Adipocyte (in vitro differentiated cells): Measurements from ENCODE around the gene SAAL1.

Experiments used
- DNase-seq: peaks from one replicate; pipeline ENCODE4 v3.0.0-alpha.2; 2015; ENCODE audit warnings: low read depth
- H3K27me3 ChIP-seq: replicated peaks from 2 replicates; pipeline ENCODE4 v1.7.0; 2013; ENCODE audit warnings: mild to moderate bottlenecking, low read length, moderate library complexity; ENCODE audit not compliant: control insufficient read depth, insufficient read depth
- H3K36me3 ChIP-seq: 2 replicates; pipeline ENCODE4 v1.7.0; 2013; ENCODE audit warnings: low read length, mild to moderate bottlenecking, moderate library complexity; ENCODE audit not compliant: control insufficient read depth, insufficient read depth, severe bottlenecking
- H3K4me1 ChIP-seq: 2 replicates; pipeline ENCODE4 v1.7.0; 2013; ENCODE audit warnings: mild to moderate bottlenecking, low read length, moderate library complexity; ENCODE audit not compliant: control insufficient read depth, insufficient read depth
- H3K4me3 ChIP-seq: 2 replicates; pipeline ENCODE4 v1.7.0; 2013; ENCODE audit warnings: mild to moderate bottlenecking, low read length, moderate library complexity
- H3K9ac ChIP-seq: 2 replicates; pipeline ENCODE4 v1.7.0; 2013; ENCODE audit warnings: mild to moderate bottlenecking, low read length, moderate library complexity
- H3K9me3 ChIP-seq: 2 replicates; pipeline ENCODE4 v1.7.0; 2013; ENCODE audit warnings: mild to moderate bottlenecking, low read length, moderate library complexity; ENCODE audit not compliant: control insufficient read depth

SAAL1 gene

DNA sequence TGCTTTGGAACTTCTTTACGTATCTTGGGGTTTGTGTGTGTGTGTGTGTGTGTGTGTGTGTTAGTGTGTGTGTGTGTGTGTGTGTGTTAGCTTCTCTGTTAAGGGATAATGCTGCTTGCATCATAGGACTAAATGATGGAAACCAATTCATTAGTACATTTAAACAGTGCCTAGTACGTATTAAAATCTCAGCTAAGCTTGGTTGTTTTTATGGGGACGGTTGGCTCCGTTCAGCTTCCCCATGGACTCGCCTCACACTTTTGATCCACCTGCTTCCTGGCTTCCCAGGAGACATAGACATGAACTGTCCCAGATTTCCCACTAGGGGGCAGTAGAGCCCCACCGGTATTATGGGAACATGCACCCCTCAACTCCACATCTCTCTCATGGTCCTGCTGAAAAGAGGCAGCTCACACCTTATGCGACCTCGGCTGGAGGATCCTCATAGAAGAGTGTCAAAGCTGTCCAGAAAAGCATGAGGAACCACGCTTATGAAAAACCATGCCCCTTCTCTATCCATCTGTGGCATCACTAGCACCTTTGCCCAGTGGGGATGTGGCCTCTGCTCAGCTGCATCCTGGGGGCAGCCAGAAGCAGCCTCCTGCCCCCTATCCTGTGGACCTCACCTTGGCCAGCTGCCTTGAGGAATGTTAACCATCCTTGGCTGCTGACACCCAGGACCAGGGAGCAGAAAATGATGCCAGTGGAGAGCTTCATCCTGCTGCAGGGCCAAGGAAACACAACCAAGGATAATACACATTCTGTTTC is 9.7 kb upstream of the SAAL1 start:
- peak; percentile 84 for DNase-seq
- peaks cover 58% of the 10 kb centered on the region for H3K27me3 ChIP-seq

DNA sequence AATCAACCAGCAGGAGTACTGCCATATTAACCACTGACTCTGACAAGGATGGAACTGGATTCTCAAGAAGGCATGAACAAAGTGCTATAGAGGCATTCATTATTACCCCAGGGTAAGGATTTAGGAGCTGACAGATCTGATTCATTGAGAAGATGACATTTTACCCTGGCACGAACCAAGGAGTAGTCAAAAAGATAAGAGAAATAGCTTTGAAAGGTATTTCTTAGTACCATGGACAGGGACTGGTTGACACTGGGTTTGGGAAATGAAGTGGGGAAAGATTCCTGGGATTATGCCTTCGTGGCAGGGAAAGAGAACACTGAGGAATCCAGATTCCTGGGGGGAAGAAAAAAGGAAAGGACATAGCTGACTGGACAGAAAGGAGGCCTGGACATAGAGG is 5.1 kb upstream of the SAAL1 start:
- H3K27me3 ChIP-seq, result peaks cover 51% of the 10 kb centered on the region
- H3K36me3 ChIP-seq, result no peaks in the 10 kb centered on the region
- no peak for DNase-seq
- no peak overlapping the region for H3K4me3 ChIP-seq
- H3K9me3 ChIP-seq, result no peaks in the 10 kb centered on the region
- no peak overlapping the region for H3K9ac ChIP-seq
- no peaks in the 10 kb centered on the region for H3K4me1 ChIP-seq

More for the DNA sequence above, 9.7 kb upstream of the SAAL1 start:
- Histone ChIP-seq H3K36me3 (no peaks in the 10 kb centered on the region), H3K4me1 (no peaks in the 10 kb centered on the region), H3K4me3 (no peak overlapping the region), H3K9ac (no peak overlapping the region), H3K9me3 (no peaks in the 10 kb centered on the region)

DNA sequence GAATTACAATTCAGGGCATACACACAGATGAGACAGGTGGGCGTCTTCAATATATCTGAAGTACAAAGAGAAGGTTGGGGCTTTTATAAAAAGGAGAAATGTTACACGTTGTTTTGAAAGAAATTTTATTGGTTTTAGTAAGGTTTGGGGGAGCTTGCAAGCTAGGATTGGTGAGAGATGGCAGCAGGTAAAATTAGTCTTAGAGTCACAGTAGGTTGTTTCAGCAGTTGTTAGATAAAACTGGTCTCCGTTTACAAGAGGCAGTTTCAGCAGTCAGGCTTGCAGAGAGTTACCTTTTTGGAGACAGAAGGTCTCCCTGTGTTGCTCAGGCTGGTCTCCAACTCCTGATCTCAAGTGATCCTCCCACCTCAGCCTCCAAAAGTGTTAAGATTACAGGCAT is 2.4 kb upstream of the SAAL1 start:
- no peaks in the 10 kb centered on the region for H3K36me3 ChIP-seq
- H3K4me1 ChIP-seq, result no peaks in the 10 kb centered on the region
- no peaks in the 10 kb centered on the region for H3K9me3 ChIP-seq
- H3K9ac ChIP-seq, result no peak overlapping the region
- H3K4me3 ChIP-seq, result no peak overlapping the region
- H3K27me3 ChIP-seq, result peaks cover 28% of the 10 kb centered on the region
- DNase-seq, result no peak

DNA sequence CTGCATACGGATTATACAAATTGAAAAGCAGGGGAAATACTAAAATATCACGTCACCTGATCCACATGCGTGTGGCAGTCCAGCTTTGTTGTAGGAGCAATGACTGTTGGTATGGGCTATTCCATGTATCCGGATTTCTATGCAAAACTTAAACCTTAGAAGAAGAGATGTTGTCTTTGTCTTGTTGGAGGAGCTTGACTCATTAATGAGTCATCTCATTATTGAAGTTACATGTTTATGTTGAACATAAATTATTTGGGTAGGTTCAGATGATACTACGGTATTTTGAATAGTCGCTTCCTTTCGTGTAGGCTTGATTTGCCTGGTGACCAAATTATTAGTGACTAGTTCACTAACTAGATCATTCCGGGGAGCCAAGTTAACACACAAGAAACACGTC is 806 bp upstream of the SAAL1 start:
- H3K4me1 ChIP-seq, result no peaks in the 10 kb centered on the region

DNA sequence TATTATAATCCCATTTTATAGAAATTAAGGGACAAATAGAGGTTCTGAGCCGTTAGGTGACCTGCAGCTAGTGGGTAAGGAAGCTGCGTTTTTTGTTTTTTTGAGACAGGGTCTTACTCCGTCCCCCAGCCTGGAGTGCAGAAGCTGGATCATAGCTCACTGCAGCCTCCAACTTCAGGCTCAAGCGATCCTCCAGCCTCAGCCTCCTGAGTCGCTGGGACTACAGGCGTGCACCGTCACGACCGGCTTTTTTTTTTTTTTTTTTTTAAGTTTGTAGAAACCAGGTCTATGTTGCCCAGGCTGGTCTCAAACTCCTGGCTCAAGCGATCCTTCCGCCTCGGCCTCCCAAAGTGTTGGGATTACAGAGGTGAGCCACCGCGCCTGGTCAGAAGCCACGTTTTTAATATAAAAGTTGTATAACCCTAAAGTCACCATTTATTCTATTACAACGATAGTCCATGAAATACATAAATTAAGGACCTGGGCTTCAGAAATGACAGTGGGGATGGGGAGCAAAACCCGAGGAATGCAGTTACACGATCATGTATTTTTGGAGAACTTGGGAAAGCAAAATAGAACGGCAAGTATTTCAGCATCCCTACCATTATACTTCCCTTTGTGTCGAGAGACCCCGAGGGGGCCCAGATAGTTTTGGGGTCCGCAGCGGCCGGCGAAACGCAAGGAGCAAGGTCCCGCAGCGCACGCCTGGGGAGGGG is 638 bp downstream of the SAAL1 start:
- peak; percentile 6 for DNase-seq
- H3K4me3 ChIP-seq, result peak overlapping the region; percentile 98
- H3K27me3 ChIP-seq, result peaks cover 5% of the 10 kb centered on the region
- no peaks in the 10 kb centered on the region for H3K9me3 ChIP-seq
- H3K9ac ChIP-seq, result peak overlapping the region; percentile 93
- no peaks in the 10 kb centered on the region for H3K4me1 ChIP-seq
- peaks cover 21% of the 10 kb centered on the region for H3K36me3 ChIP-seq

More for the DNA sequence above, 806 bp upstream of the SAAL1 start:
- no peak for DNase-seq
- no peak overlapping the region for H3K4me3 ChIP-seq
- H3K27me3 ChIP-seq, result peaks cover 17% of the 10 kb centered on the region
- peaks cover 12% of the 10 kb centered on the region for H3K36me3 ChIP-seq
- no peak overlapping the region for H3K9ac ChIP-seq
- H3K9me3 ChIP-seq, result no peaks in the 10 kb centered on the region

DNA sequence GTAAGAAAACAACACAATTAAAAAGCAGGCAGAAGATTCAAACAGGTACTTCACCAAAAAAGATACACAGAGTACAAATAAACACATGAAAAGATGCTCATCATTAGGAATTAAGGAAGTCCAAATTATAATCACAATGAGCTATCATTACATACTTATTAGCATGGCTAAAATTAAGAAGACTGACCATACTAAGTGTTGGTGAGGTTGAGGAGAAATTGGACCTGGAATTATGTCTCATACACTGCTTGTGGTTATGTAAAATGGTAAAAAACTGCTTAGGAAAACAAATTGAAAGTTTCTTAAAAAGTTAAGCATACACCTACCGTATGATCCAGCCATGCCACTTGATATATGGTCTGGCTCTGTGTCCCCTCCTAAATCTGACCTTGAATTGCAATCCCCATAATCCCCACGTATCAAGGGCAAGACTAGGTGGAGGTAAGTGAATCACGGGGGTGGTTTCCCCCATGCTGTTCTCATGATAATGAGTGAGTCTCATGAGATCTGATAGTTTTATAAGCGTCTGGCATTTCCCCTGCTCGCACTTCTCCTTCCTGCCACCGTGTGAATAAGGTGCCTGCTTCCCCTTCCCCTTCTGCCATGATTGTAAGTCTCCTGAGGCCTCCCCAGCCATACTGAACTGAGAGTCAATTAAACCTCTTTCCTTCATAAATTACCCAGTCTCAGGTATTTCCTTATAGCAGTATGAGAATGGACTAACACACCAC is 4.8 kb downstream of the SAAL1 start:
- Histone ChIP-seq H3K9ac (no peak overlapping the region), H3K4me1 (no peaks in the 10 kb centered on the region), H3K36me3 (peaks cover 21% of the 10 kb centered on the region), H3K9me3 (no peaks in the 10 kb centered on the region), H3K4me3 (no peak overlapping the region), H3K27me3 (no peaks in the 10 kb centered on the region)
- DNase-seq, result no peak

DNA sequence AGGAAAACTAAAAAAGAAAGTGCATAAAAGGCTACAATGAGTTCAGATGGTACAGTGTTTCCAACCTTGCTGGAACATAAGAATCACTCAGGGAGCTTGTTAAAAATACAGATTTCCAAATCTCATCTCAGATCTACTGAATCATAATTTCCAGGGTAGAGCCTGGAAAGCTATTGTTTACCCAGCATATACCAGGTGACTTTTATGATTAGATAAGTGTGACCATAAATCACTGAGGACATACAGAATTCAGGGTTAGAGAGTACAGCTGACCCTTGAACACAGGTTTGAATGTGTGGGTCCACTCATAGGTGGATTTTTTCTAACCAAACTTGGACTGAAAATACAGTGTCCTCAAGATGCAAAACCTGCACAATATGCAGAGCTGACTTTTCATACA is 11.9 kb downstream of the SAAL1 start:
- DNase-seq, result no peak
- H3K4me3 ChIP-seq, result no peak overlapping the region
- peaks cover 50% of the 10 kb centered on the region for H3K36me3 ChIP-seq

DNA sequence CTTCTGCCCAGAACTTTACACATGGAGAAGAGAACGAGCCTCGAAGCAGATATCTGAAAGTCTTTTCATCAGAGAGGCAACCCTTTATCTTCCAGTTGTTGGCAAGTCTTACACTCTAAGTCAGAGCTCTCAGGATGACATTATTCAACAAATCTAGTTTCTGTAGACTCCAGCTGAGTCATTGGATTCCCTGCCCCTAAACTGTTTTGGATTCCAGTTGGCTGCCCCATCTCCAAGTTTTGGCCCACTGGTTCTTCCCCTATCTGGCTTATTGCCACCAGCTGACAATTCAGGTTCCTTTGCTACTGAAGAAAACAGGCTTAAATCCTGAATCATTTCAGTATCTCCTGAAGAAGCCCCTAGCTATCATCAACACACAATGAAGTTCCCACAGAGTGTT is 14.2 kb downstream of the SAAL1 start:
- Histone ChIP-seq H3K9ac (no peak overlapping the region), H3K27me3 (no peaks in the 10 kb centered on the region), H3K4me1 (no peaks in the 10 kb centered on the region), H3K9me3 (no peaks in the 10 kb centered on the region), H3K4me3 (no peak overlapping the region), H3K36me3 (peaks cover 68% of the 10 kb centered on the region)
- no peak for DNase-seq

More for the DNA sequence above, 11.9 kb downstream of the SAAL1 start:
- H3K27me3 ChIP-seq, result no peaks in the 10 kb centered on the region
- H3K9me3 ChIP-seq, result no peaks in the 10 kb centered on the region
- H3K4me1 ChIP-seq, result no peaks in the 10 kb centered on the region
- H3K9ac ChIP-seq, result no peak overlapping the region

DNA sequence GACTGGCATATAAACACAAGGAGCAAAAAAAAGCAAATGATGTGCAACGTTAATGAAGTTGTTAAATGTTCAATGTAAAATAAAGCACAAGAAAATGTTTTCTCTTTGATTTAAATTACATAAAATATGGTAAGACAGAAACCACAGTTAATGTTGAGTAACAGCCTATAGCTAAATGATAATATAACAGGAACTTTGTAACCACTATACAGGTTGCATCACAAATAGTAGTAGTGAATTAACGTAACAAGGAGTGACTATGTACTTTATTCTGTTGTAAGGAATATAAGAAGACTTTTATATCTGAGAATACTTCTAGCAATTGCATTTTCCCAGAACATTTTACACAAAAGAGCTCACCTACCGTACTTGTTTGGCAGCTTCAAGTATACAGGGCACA is 16.9 kb downstream of the SAAL1 start:
- Histone ChIP-seq H3K4me3 (no peak overlapping the region), H3K9ac (no peak overlapping the region), H3K27me3 (no peaks in the 10 kb centered on the region), H3K4me1 (no peaks in the 10 kb centered on the region), H3K9me3 (no peaks in the 10 kb centered on the region), H3K36me3 (peaks cover 63% of the 10 kb centered on the region)
- no peak for DNase-seq

DNA sequence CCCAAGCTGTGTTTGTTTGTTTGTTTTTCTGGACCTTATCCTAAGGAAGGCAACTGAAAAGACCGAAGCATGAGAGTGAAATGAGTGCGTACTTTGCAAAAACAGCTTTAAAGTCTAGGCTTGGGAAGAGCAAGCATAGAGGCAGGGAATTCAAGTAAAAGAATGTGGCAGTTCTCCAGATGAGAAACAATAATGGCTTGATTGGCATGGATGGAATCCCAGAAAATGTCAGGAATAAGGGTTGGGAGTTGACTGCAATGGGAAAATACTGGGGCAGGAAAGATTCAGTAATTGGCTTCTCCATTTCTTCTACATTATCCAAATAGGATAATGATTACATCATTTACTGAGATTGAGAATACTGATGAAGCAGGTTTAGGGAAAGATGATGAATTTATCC is 17.5 kb downstream of the SAAL1 start:
- Histone ChIP-seq H3K4me3 (no peak overlapping the region), H3K9ac (no peak overlapping the region), H3K9me3 (no peaks in the 10 kb centered on the region), H3K4me1 (no peaks in the 10 kb centered on the region), H3K27me3 (no peaks in the 10 kb centered on the region), H3K36me3 (peaks cover 57% of the 10 kb centered on the region)
- DNase-seq, result no peak

DNA sequence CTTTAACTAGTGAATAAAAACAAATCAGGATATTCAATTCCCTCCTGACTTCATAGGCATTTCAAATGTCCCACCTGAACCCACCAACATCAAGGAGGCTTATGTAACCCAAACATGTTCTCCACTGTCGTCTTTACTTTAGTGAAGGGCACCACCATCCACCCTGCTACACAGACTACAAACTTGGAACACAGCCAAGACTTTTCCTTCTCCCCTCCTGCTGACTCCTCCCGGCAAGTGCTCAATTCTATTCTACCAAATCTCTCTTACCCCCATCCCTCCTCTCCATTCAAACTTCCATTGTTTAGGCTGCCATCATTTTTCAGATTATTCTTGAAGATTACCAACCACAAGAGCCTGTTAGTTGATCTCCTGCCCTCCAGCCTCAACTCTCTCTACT is 24.3 kb downstream of the SAAL1 start:
- DNase-seq, result no peak
- Histone ChIP-seq H3K36me3 (peaks cover 32% of the 10 kb centered on the region), H3K27me3 (no peaks in the 10 kb centered on the region), H3K4me3 (no peak overlapping the region), H3K9me3 (no peaks in the 10 kb centered on the region), H3K9ac (no peak overlapping the region), H3K4me1 (no peaks in the 10 kb centered on the region)
